B cell (primary cell): Measurements from ENCODE around the gene RBMS3. TPM values are rescaled to one million over a fixed set of nuclear protein-coding genes. Genes with fewer than 3 reads are reported as not detected.

Experiments used
- ATAC-seq: fragments of 200-7000 bp; cut with Tn5 transposase; one replicate; pipeline ENCODE4 v1.10.0; 2021; ENCODE audit warnings: low read depth, mild to moderate bottlenecking, moderate number of reproducible peaks, moderate library complexity
- CTCF ChIA-PET: fragments of 350-600 bp; sonication (Branson Sonifier 250); formaldehyde crosslinking; loops from one replicate; lab custom pipeline; 2021; ENCODE audit warnings: antibody characterized with exemption, inconsistent platforms; lab: Charles Lee
- POLR2A ChIA-PET: fragments of 350-600 bp; sonication (Branson Sonifier 250); formaldehyde crosslinking; loops from one replicate; lab custom pipeline; 2021; ENCODE audit warnings: antibody characterized with exemption; lab: Charles Lee
- DNase-seq: peaks from one replicate; pipeline ENCODE4 v3.0.0; 2013
- H2AFZ ChIP-seq: 2 replicates; pipeline ENCODE4 v1.6.1; 2012; ENCODE audit warnings: mild to moderate bottlenecking, low read depth, low read length; ENCODE audit not compliant: insufficient read depth, poor library complexity, severe bottlenecking
- H3K27ac ChIP-seq, 2 donors: 1 replicate in 1 of 2; 2 replicates in 1 of 2; pipeline ENCODE4 v1.5.1; 2012 to 2013; ENCODE audit warnings: low read length in 2 of 2, mild to moderate bottlenecking in 2 of 2, moderate library complexity in 1 of 2
- H3K27me3 ChIP-seq, 4 experiments: fragments of 200-600 bp in 1 of 4; sonication (generic) in 1 of 4; replicated peaks in 1 of 4; 1 replicate in 2 of 4; 2 replicates in 2 of 4; pipeline versions ENCODE4 v1.6.1 to v1.7.0; 2013 to 2016; ENCODE audit warnings: low read length in 3 of 4, mild to moderate bottlenecking in 2 of 4, mixed read lengths in 1 of 4, moderate library complexity in 1 of 4; ENCODE audit not compliant: insufficient read depth in 4 of 4, control insufficient read depth in 3 of 4; ENCODE audit errors: control extremely low read depth in 1 of 4
- H3K36me3 ChIP-seq, 2 experiments: replicated peaks in 1 of 2; 1 replicate in 1 of 2; 2 replicates in 1 of 2; pipeline versions ENCODE4 v1.6.1 to v1.7.1; 2013; ENCODE audit warnings: low read length in 1 of 2; ENCODE audit not compliant: insufficient read depth in 2 of 2, control insufficient read depth in 1 of 2; ENCODE audit errors: control extremely low read depth in 1 of 2, extremely low read depth in 1 of 2
- H3K4me1 ChIP-seq, 2 donors: fragments of 200-600 bp in 1 of 2; sonication (generic) in 1 of 2; 1 replicate in 1 of 2; 2 replicates in 1 of 2; pipeline versions ENCODE4 v1.5.1 to v1.6.1; 2013 to 2017; ENCODE audit warnings: low read length in 2 of 2; ENCODE audit not compliant: control insufficient read depth in 2 of 2, insufficient read depth in 2 of 2
- H3K4me2 ChIP-seq: replicated peaks from 2 replicates; pipeline ENCODE3; 2012; ENCODE audit warnings: mild to moderate bottlenecking, low read depth, low read length; ENCODE audit not compliant: poor library complexity, severe bottlenecking
- H3K4me3 ChIP-seq, 5 experiments: fragments of 200-600 bp in 1 of 5; sonication (generic) in 1 of 5; 1 replicate in 3 of 5; 2 replicates in 2 of 5; pipeline versions ENCODE4 v1.5.1 to v1.7.0; 2011 to 2016; ENCODE audit warnings: low read length in 4 of 5, mild to moderate bottlenecking in 4 of 5, low read depth in 2 of 5, control low read depth in 1 of 5, moderate library complexity in 1 of 5; ENCODE audit not compliant: insufficient read depth in 1 of 5; ENCODE audit errors: control extremely low read depth in 1 of 5, extremely low read depth in 1 of 5
- H3K79me2 ChIP-seq: fragments of 200-600 bp; sonication (generic); one replicate; pipeline ENCODE4 v1.6.0; 2016; ENCODE audit warnings: low read length; ENCODE audit not compliant: control insufficient read depth, insufficient read depth
- H3K9ac ChIP-seq: fragments of 200-600 bp; sonication (generic); 2 replicates; pipeline ENCODE4 v1.6.1; 2017; ENCODE audit warnings: mild to moderate bottlenecking, low read length, moderate library complexity
- H3K9me3 ChIP-seq, 3 donors: one replicate each; pipeline versions ENCODE4 v1.6.1 to v1.7.1; 2013; ENCODE audit warnings: low read length in 2 of 3; ENCODE audit not compliant: control insufficient read depth in 2 of 3, insufficient read depth in 1 of 3; ENCODE audit errors: control extremely low read depth in 1 of 3
- H4K20me1 ChIP-seq: 2 replicates; pipeline ENCODE4 v1.6.0; 2012; ENCODE audit warnings: mild to moderate bottlenecking, low read length; ENCODE audit not compliant: insufficient read depth, control insufficient read depth, poor library complexity, severe bottlenecking
- H3K27ac Mint-ChIP-seq: one replicate; pipeline ENCODE4 v1.8.0; 2021; ENCODE audit warnings: mixed read lengths
- H3K27me3 Mint-ChIP-seq: one replicate; pipeline ENCODE4 v1.8.0; 2021; ENCODE audit warnings: mixed read lengths
- H3K4me1 Mint-ChIP-seq: one replicate; pipeline ENCODE4 v1.8.0; 2021; ENCODE audit warnings: mixed read lengths
- H3K4me3 Mint-ChIP-seq: one replicate; pipeline ENCODE4 v1.8.0; 2021; ENCODE audit warnings: mixed read lengths
- H3K9me3 Mint-ChIP-seq: one replicate; pipeline ENCODE4 v1.8.0; 2022; ENCODE audit warnings: mixed read lengths; ENCODE audit not compliant: insufficient read depth
- CTCF ChIP-seq: fragments of 200-600 bp; IDR thresholded peaks from one replicate; pipeline ENCODE4 v1.8.0; 2022; ENCODE audit warnings: antibody characterized with exemption, mild to moderate bottlenecking
- EZH2 ChIP-seq: IDR thresholded peaks from 2 replicates; pipeline ENCODE4 v1.6.1; 2012; ENCODE audit warnings: borderline replicate concordance, low read depth, mild to moderate bottlenecking, moderate library complexity, low read length; ENCODE audit not compliant: insufficient read depth, poor library complexity, severe bottlenecking
- WGBS: methylation state at CpG from one replicate; pipeline ENCODE4 v1.1.5; 2013; ENCODE audit warnings: missing lambda C conversion rate; ENCODE audit not compliant: insufficient coverage; 5-methylcytosine and 5-hydroxymethylcytosine counted together
- intact Hi-C: fragments of 100-400 bp; cut with micrococcal nuclease; formaldehyde crosslinking; loops from one replicate; pipeline ENCODE4 v1.10.0; 2022
- polyA plus RNA-seq: library from polyadenylated mRNA; depleted of rRNA; stranded (reverse); fragments of >200 nt; gene quantifications from 2 replicates; pipeline ENCODE4 v1.2.3, GENCODE V29; 2012
- total RNA-seq, 2 donors: library from RNA; stranded (reverse); fragments of 120-200 nt in 1 of 2; gene quantifications; 1 replicate in 1 of 2; 2 replicates in 1 of 2; pipeline versions ENCODE4 v1.2.3 to v1.2.4, GENCODE V29; 2013 to 2022

The RBMS3 gene
- total and polyA plus RNA-seq, 2 donors (not counting 1 experiment from before 2014, with no cell fraction given), result not detected

GRCh38 chr3:29475305-29475840, 194.5 kb downstream of the RBMS3 start:
- Mint-ChIP-seq H3K4me3 (no peak overlapping the region), H3K27ac (no peak overlapping the region), H3K9me3 (no peaks in the 10 kb centered on the region), H3K27me3 (no peaks in the 10 kb centered on the region), H3K4me1 (no peaks in the 10 kb centered on the region)
- DNase-seq (no peak), ATAC-seq (no peak)
- no peaks in the 10 kb centered on the region for H3K4me1 ChIP-seq
- intact Hi-C loops, result no loop called here
- no peak overlapping the region for H3K27ac ChIP-seq
- H3K9me3 ChIP-seq, result peaks cover 0 to 7% (median 0%) of the 10 kb centered on the region in 3 donors
- no peaks in the 10 kb centered on the region for H3K36me3 ChIP-seq
- H3K9ac ChIP-seq, result no peak overlapping the region
- no peaks in the 10 kb centered on the region for H4K20me1 ChIP-seq
- POLR2A ChIA-PET, result no interaction called here
- CTCF ChIA-PET, result no interaction called here
- H3K79me2 ChIP-seq, result no peaks in the 10 kb centered on the region
- TF ChIP-seq EZH2 (no peak), CTCF (no peak)
- no peaks in the 10 kb centered on the region for H3K27me3 ChIP-seq
- 79% methylated on average over 3 of the region's 9 CpGs for WGBS
- H3K4me3 ChIP-seq, result no peak overlapping the region
- H2AFZ ChIP-seq, result no peak overlapping the region
- H3K4me2 ChIP-seq, result no peak overlapping the region

GRCh38 chr3:29475854-29476253, 195.0 kb downstream of the RBMS3 start:
- ChIA-PET CTCF (no interaction called here), POLR2A (no interaction called here)
- Mint-ChIP-seq H3K4me3 (no peak overlapping the region), H3K27ac (no peak overlapping the region), H3K9me3 (no peaks in the 10 kb centered on the region), H3K27me3 (no peaks in the 10 kb centered on the region), H3K4me1 (no peaks in the 10 kb centered on the region)
- H3K9me3 ChIP-seq, result peaks cover 0 to 7% (median 0%) of the 10 kb centered on the region in 3 donors
- no peak overlapping the region for H3K27ac ChIP-seq
- no peaks in the 10 kb centered on the region for H3K36me3 ChIP-seq
- no peak for TF ChIP-seq EZH2
- H3K4me1 ChIP-seq, result no peaks in the 10 kb centered on the region
- no peak for ATAC-seq
- no peak overlapping the region for H2AFZ ChIP-seq
- no peak overlapping the region for H3K4me3 ChIP-seq
- no peaks in the 10 kb centered on the region for H3K79me2 ChIP-seq
- H3K9ac ChIP-seq, result no peak overlapping the region
- DNase-seq, result no peak
- no peaks in the 10 kb centered on the region for H3K27me3 ChIP-seq
- no peak overlapping the region for H3K4me2 ChIP-seq
- intact Hi-C loops, result no loop called here
- H4K20me1 ChIP-seq, result no peaks in the 10 kb centered on the region
